ENCODE measurements around the gene NAV2.

- no peak for TF ChIP-seq POLR2A (IDR thresholded peaks at IDR 0.05)
- TF ChIP-seq, protein P1, sequence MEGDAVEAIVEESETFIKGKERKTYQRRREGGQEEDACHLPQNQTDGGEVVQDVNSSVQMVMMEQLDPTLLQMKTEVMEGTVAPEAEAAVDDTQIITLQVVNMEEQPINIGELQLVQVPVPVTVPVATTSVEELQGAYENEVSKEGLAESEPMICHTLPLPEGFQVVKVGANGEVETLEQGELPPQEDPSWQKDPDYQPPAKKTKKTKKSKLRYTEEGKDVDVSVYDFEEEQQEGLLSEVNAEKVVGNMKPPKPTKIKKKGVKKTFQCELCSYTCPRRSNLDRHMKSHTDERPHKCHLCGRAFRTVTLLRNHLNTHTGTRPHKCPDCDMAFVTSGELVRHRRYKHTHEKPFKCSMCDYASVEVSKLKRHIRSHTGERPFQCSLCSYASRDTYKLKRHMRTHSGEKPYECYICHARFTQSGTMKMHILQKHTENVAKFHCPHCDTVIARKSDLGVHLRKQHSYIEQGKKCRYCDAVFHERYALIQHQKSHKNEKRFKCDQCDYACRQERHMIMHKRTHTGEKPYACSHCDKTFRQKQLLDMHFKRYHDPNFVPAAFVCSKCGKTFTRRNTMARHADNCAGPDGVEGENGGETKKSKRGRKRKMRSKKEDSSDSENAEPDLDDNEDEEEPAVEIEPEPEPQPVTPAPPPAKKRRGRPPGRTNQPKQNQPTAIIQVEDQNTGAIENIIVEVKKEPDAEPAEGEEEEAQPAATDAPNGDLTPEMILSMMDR (IDR thresholded peaks at IDR 0.05 in 8 of 11, conservative IDR thresholded peaks at IDR 0.05 in 3 of 11): no peak
Measured at GRCh38 chr11:20066013-20066782, 353.6 kb downstream of the NAV2 start.
